GM23248 (cell line): ENCODE data around the gene IL17C. TPM values are rescaled to one million over a fixed set of nuclear protein-coding genes. Genes with fewer than 3 reads are reported as not detected.
"Not testable (repeated sequence)": the region's sequence is repeated elsewhere in the genome, so short reads cannot be mapped to it uniquely, and the experiment has no call there.

Experiments used
- DNase-seq: peaks from one replicate; pipeline ENCODE4 v3.0.0-alpha.2; 2015
- H2AFZ ChIP-seq: fragments of 200-600 bp; sonication (generic); 2 replicates; pipeline ENCODE4 v1.6.1; 2016; ENCODE audit warnings: antibody characterized with exemption
- H3F3A ChIP-seq: fragments of 200-600 bp; sonication (generic); 2 replicates; pipeline ENCODE4 v1.6.1; 2016; ENCODE audit warnings: mild to moderate bottlenecking, antibody characterized with exemption, mixed run types; ENCODE audit not compliant: insufficient read depth
- H3K27ac ChIP-seq: fragments of 200-600 bp; sonication (generic); 2 replicates; pipeline ENCODE4 v1.5.1; 2016; ENCODE audit warnings: mild to moderate bottlenecking
- H3K27me3 ChIP-seq: fragments of 200-600 bp; sonication (generic); replicated peaks from 2 replicates; pipeline ENCODE4 v1.6.1; 2016; ENCODE audit warnings: mild to moderate bottlenecking; ENCODE audit not compliant: insufficient read depth
- H3K36me3 ChIP-seq: fragments of 200-600 bp; sonication (generic); 2 replicates; pipeline ENCODE4 v1.6.1; 2016; ENCODE audit warnings: low read depth, mild to moderate bottlenecking
- H3K4me1 ChIP-seq: fragments of 200-600 bp; sonication (generic); 2 replicates; pipeline ENCODE4 v1.6.1; 2016; ENCODE audit warnings: mild to moderate bottlenecking; ENCODE audit not compliant: insufficient read depth
- H3K4me2 ChIP-seq: fragments of 200-600 bp; sonication (generic); one replicate; pipeline ENCODE4 v1.6.1; 2016; ENCODE audit warnings: mild to moderate bottlenecking; ENCODE audit not compliant: unreplicated experiment
- H3K4me3 ChIP-seq: fragments of 200-600 bp; sonication (generic); 2 replicates; pipeline ENCODE4 v1.5.1; 2016; ENCODE audit warnings: mild to moderate bottlenecking
- H3K79me2 ChIP-seq: fragments of 200-600 bp; sonication (generic); 2 replicates; pipeline ENCODE4 v1.6.1; 2016; ENCODE audit warnings: mild to moderate bottlenecking; ENCODE audit not compliant: insufficient read depth
- H3K9ac ChIP-seq: fragments of 200-600 bp; sonication (generic); 2 replicates; pipeline ENCODE4 v1.6.1; 2016; ENCODE audit warnings: mild to moderate bottlenecking
- H3K9me2 ChIP-seq: fragments of 200-600 bp; sonication (generic); 2 replicates; pipeline ENCODE4 v1.6.1; 2016; ENCODE audit warnings: mixed run types, mild to moderate bottlenecking, moderate library complexity; ENCODE audit not compliant: insufficient read depth
- H3K9me3 ChIP-seq: fragments of 200-600 bp; sonication (generic); one replicate; pipeline ENCODE4 v1.6.1; 2017; ENCODE audit warnings: low read depth
- H4K20me1 ChIP-seq: fragments of 200-600 bp; sonication (generic); 2 replicates; pipeline ENCODE4 v1.6.0; 2016; ENCODE audit not compliant: insufficient read depth
- EZH2 ChIP-seq: fragments of 200-600 bp; sonication (generic); IDR thresholded peaks from 2 replicates; pipeline ENCODE4 v1.6.1; 2018; ENCODE audit warnings: antibody characterized with exemption, mild to moderate bottlenecking; ENCODE audit not compliant: insufficient read depth, poor library complexity, severe bottlenecking
- EZH2phosphoT487 ChIP-seq: fragments of 200-600 bp; sonication (generic); IDR thresholded peaks from 2 replicates; pipeline ENCODE4 v1.6.1; 2018; ENCODE audit warnings: antibody characterized with exemption, moderate library complexity, mild to moderate bottlenecking, low read depth; ENCODE audit not compliant: insufficient read depth
- WGBS, 2 experiments: methylation state at CpG; one replicate each; pipeline ENCODE4 v1.1.6; 2015 to 2017; ENCODE audit warnings: low lambda C conversion rate in 2 of 2, low coverage in 1 of 2; ENCODE audit errors: missing lambda C conversion rate in 2 of 2; 5-methylcytosine and 5-hydroxymethylcytosine counted together
- in situ Hi-C: fragments of 300-500 bp; cut with MboI; formaldehyde crosslinking; loops from 2 replicates; pipeline ENCODE4 v1.15.0; 2020
- polyA plus RNA-seq: library from polyadenylated mRNA; unstranded; fragments of >200 nt; fragmentation: Nextera tagmentation; extraction: Ambion mirVana; gene quantifications from 2 replicates; pipeline ENCODE4 v1.2.1, GENCODE V29; 2016
- total RNA-seq: library from RNA; depleted of rRNA; stranded (reverse); fragments of >200 nt; shearing (Covaris generic); gene quantifications from 2 replicates; pipeline ENCODE4 v1.2.3, GENCODE V29; 2014

IL17C gene
- total and polyA plus RNA-seq, 2 experiments from 2014 or later = not detected

DNA sequence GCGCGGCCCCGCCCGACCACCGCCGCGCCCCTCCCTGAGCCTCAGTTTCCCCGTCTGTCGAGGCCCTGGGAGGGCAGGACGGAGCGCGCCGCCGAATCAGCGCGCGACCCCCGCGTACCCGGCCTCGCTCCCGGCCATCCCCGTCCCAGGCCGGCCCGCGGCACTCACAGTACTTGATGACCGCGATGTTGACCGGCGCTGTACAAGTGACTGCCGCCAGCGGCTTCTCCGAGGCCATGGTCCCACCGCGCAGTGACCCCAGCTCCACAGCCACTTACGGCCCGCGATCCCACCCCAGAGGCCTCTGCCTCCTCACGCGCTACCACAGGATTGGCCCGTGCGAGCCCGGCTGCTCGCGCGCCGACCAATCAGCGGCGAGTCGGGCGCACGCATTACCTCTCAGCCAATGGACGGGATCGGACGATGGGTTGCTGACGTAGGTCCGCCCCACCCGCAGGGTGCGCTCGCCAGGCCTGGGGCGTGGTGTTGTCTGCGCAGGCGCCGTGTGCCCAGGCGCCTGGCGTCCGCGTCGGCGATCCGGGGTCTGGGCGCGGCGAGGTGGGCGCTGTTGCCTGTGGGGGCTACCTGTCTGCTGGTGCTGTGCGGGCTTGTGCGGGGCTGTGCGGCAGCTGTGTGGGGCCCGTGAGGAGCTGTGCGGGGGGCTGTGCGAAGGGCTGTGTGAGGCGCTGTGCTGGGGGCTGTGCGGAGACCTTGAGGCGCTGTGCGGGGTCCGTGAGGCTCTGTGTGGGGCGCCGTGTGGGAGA lies 24.7 kb downstream of the IL17C start, which contains the start of gene MVD:
Gene MVD (minus strand): TSS at position 249 of the 764 bp plus-strand sequence. CDS start 11 bp downstream, at position 238.
- H3K9me3 ChIP-seq = no peaks in the 10 kb centered on the region
- H3K27me3 ChIP-seq = no peaks in the 10 kb centered on the region
- WGBS, 2 experiments = 1% methylated on average over 64 to 73 of the region's 88 CpGs
- peak within 1 kb of the TSS; percentile 91 for H3K9ac ChIP-seq
- TF ChIP-seq EZH2phosphoT487 (no peak), EZH2 (no peak)
- H3K36me3 ChIP-seq = no peaks in the 10 kb centered on the region
- 0 out of 2 replicates have a peak, but pooled peaks cover 4% of the 10 kb centered on the region for H3K4me1 ChIP-seq
- peak within 1 kb of the TSS; percentile 57 for H3K27ac ChIP-seq
- peaks cover 23% of the 10 kb centered on the region for H3K79me2 ChIP-seq
- peak within 1 kb of the TSS; percentile 92 for H2AFZ ChIP-seq
- DNase-seq = peak; percentile 99
- peak within 1 kb of the TSS; percentile 88 for H3K4me2 ChIP-seq
- no peaks in the 10 kb centered on the region for H3K9me2 ChIP-seq
- H3K4me3 ChIP-seq = peak within 1 kb of the TSS; percentile 80
- in situ Hi-C loops = no loop called here
- H3F3A ChIP-seq = no peaks in the 10 kb centered on the region
- no peaks in the 10 kb centered on the region for H4K20me1 ChIP-seq

DNA sequence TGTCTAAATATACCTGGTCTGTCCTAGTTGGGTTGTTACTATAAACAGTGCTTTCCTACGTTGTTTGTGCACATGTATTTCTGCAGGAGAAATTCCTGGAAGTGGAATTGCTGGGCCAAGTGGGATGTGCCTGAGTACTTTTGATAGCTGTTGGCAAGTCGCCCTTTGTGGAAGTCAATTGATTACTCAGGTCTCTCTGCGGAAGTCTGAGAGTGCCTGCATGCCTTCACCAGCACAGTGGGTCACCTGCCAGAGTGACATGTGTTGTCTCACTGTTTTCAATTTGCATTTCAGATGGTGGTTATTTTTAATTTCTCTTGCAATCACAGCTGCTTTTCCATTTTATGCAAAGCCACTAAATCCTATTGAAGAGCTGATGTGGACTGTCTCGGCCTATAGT lies 26.8 kb downstream of the IL17C start:
- WGBS, 2 experiments = 82 to 88% methylated on average over 4 of the region's 4 CpGs
- Histone ChIP-seq H3F3A (no peaks in the 10 kb centered on the region), H3K27ac (no peak overlapping the region), H3K9ac (no peak overlapping the region), H3K9me2 (no peaks in the 10 kb centered on the region), H4K20me1 (no peaks in the 10 kb centered on the region), H2AFZ (no peak overlapping the region), H3K36me3 (no peaks in the 10 kb centered on the region), H3K27me3 (no peaks in the 10 kb centered on the region), H3K9me3 (no peaks in the 10 kb centered on the region), H3K4me1 (0 out of 2 replicates have a peak, but pooled peaks cover 4% of the 10 kb centered on the region), H3K4me3 (no peak overlapping the region), H3K79me2 (peaks cover 18% of the 10 kb centered on the region), H3K4me2 (no peak overlapping the region)
- TF ChIP-seq EZH2phosphoT487 (no peak), EZH2 (no peak)
- no peak for DNase-seq
- in situ Hi-C loops = no loop called here

DNA sequence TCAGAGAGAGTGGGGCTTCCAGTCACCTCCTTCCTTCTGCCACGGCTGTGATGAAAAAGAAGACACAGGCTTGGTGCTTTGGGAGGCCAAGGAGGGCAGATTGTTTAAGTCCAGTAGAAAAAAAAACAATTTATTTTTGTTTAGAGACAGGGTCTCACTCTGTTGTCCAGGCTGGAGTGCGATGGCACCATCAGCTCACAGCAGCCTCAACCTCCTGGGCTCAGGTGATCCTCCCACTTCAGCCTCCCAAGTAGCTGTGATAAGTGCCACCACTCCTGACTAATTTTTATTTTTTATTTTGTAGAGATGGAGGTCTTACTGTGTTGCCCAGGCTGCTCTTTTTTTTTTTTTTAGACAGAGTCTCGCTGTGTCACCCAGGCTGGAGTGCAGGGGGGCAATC lies 27.2 kb downstream of the IL17C start:
- no peaks in the 10 kb centered on the region for H4K20me1 ChIP-seq
- in situ Hi-C loops = no loop called here
- no peak overlapping the region for H3K9ac ChIP-seq
- no peaks in the 10 kb centered on the region for H3K36me3 ChIP-seq
- H3K9me2 ChIP-seq = no peaks in the 10 kb centered on the region
- no peak overlapping the region for H2AFZ ChIP-seq
- no peaks in the 10 kb centered on the region for H3F3A ChIP-seq
- H3K27ac ChIP-seq = no peak overlapping the region
- WGBS, 2 experiments = 91 to 100% methylated on average over 3 of the region's 3 CpGs
- H3K4me3 ChIP-seq = no peak overlapping the region
- no peak overlapping the region for H3K4me2 ChIP-seq
- H3K4me1 ChIP-seq = 0 out of 2 replicates have a peak, but pooled peaks cover 4% of the 10 kb centered on the region
- no peak for DNase-seq
- H3K9me3 ChIP-seq = no peaks in the 10 kb centered on the region
- H3K79me2 ChIP-seq = peaks cover 14% of the 10 kb centered on the region
- no peaks in the 10 kb centered on the region for H3K27me3 ChIP-seq
- TF ChIP-seq EZH2phosphoT487 = no peak
- TF ChIP-seq EZH2 = no peak

DNA sequence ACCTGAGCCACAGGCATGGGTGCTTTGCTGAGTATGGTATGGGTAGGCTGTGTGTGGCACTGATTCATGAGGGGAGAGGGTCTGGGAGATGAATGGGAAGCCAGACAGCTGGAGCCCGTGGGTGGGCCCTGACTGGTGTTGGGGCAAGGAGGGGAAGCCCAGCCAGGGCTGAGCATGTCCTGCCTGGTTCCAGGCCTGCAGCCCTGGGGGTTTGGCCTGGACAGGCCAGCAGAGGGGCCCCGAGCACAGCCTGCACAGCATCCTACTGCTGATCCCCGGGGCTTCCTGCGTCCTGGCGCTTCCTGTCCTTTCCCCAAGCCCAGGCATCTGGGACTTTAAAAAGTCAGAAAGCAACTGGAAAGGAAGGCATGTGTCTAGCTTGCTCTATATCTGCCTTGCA lies 29.1 kb downstream of the IL17C start:
- in situ Hi-C loops = no loop called here

DNA sequence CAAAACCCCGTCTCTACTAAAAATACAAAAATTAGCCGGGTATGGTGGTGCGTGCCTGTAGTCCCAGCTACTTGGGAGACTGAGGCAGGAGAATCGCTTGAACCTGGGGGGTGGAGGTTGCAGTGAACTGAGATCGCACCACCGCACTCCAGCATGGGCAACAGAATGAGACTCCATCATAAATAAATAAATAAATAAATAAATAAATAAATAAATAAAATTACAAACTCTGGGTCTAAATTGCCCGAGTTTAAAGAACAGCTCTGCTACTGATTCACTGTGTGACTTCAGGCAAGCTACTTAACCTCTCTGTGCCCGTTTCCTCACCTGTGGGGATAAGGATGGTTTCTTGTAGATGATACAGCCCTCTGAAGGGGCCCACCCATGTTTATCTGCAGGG lies 31.1 kb downstream of the IL17C start:
- H3K9ac ChIP-seq, H3K9me2 ChIP-seq, H3F3A ChIP-seq, H3K36me3 ChIP-seq, H3K27me3 ChIP-seq, H3K9me3 ChIP-seq, H3K4me2 ChIP-seq, H4K20me1 ChIP-seq, H2AFZ ChIP-seq, H3K4me1 ChIP-seq, DNase-seq, H3K4me3 ChIP-seq, H3K79me2 ChIP-seq, in situ Hi-C loops: not testable (repeated sequence)
- peak overlapping the region; percentile 1; the same call in 1 of the 2 replicates for H3K27ac ChIP-seq
- 84 to 86% methylated on average over 8 of the region's 8 CpGs for WGBS, 2 experiments

More for the DNA sequence above, 29.1 kb downstream of the IL17C start:
- Histone ChIP-seq H4K20me1 (no peaks in the 10 kb centered on the region), H3K9me3 (no peaks in the 10 kb centered on the region), H3K27me3 (no peaks in the 10 kb centered on the region), H3K4me3 (no peak overlapping the region), H3K4me1 (no peaks in the 10 kb centered on the region), H3F3A (no peaks in the 10 kb centered on the region), H3K4me2 (no peak overlapping the region), H3K36me3 (no peaks in the 10 kb centered on the region), H3K79me2 (peaks cover 4% of the 10 kb centered on the region), H3K27ac (no peak overlapping the region), H3K9me2 (no peaks in the 10 kb centered on the region), H2AFZ (no peak overlapping the region), H3K9ac (no peak overlapping the region)
- 93 to 96% methylated on average over 3 to 5 of the region's 5 CpGs for WGBS, 2 experiments
- TF ChIP-seq EZH2phosphoT487 (no peak), EZH2 (no peak)
- DNase-seq = no peak
